Stimulated activated CD4-positive, alpha-beta T cell treated with anti-CD3 and anti-CD28 coated beads, Interleukin-15, amount 100 ng/mL, for 48 hours (primary cell): ENCODE data around the gene EFNA2.
"Not testable (repeated sequence)": the region's sequence is repeated elsewhere in the genome, so short reads cannot be mapped to it uniquely, and the experiment has no call there.

ENCODE experiments used
- DNase-seq, 2 donors: peaks; one replicate each; pipeline ENCODE4 v3.0.0-alpha.2; 2020; ENCODE audit warnings: low read depth in 2 of 2

Gene EFNA2

GRCh38 chr19:1298235-1298634, 12.6 kb downstream of the EFNA2 start:
- no peak for DNase-seq

GRCh38 chr19:1299801-1300200, 14.1 kb downstream of the EFNA2 start:
- no peak for DNase-seq

GRCh38 chr19:1300744-1301490, 15.2 kb downstream of the EFNA2 start:
- DNase-seq: no peak

GRCh38 chr19:1302533-1303239, 17.0 kb downstream of the EFNA2 start:
- no peak for DNase-seq

GRCh38 chr19:1304197-1304924, 18.7 kb downstream of the EFNA2 start:
- DNase-seq: no peak

GRCh38 chr19:1305354-1305753, 19.7 kb downstream of the EFNA2 start:
- DNase-seq: not testable (repeated sequence)

GRCh38 chr19:1307320-1307719, 21.6 kb downstream of the EFNA2 start:
- no peak for DNase-seq

GRCh38 chr19:1307755-1308303, 22.2 kb downstream of the EFNA2 start:
- no peak for DNase-seq

- no peak for DNase-seq
Observed at GRCh38 chr19:1308718-1309117, 23.0 kb downstream of the EFNA2 start.

- no peak for DNase-seq
Observed at GRCh38 chr19:1309977-1310852, 24.5 kb downstream of the EFNA2 start.

- DNase-seq: no peak
Observed at GRCh38 chr19:1310853-1311180, 25.1 kb downstream of the EFNA2 start.

GRCh38 chr19:1311543-1312091, 25.9 kb downstream of the EFNA2 start:
- DNase-seq: no peak

- DNase-seq: no peak
Observed at GRCh38 chr19:1312767-1313694, 27.4 kb downstream of the EFNA2 start.

- no peak for DNase-seq
Observed at GRCh38 chr19:1313695-1314613, 28.3 kb downstream of the EFNA2 start.

GRCh38 chr19:1315470-1316166, 29.9 kb downstream of the EFNA2 start:
- DNase-seq: peak in 1 of 2 donors; percentile 20

- no peak for DNase-seq
Observed at GRCh38 chr19:1316466-1316865, 30.8 kb downstream of the EFNA2 start.

- no peak for DNase-seq
Observed at GRCh38 chr19:1317274-1318003, 31.8 kb downstream of the EFNA2 start.
